Fibroblast of lung (primary cell): ENCODE results near the gene C3orf70.

Experiments
- EZH2 ChIP-seq: IDR thresholded peaks from 2 replicates; pipeline ENCODE4 v1.5.1; 2012; ENCODE audit warnings: low read length, control low read depth, mild to moderate bottlenecking; ENCODE audit errors: missing control alignments
- TF ChIP-seq, protein P1 (sequence below), 2 donors: IDR thresholded peaks in 1 of 2; conservative IDR thresholded peaks in 1 of 2; 1 replicate in 1 of 2; 2 replicates in 1 of 2; pipeline ENCODE4 v1.5.1; 2011 to 2012; ENCODE audit warnings: low read length in 2 of 2, control low read depth in 1 of 2, inconsistent platforms in 1 of 2, low read depth in 1 of 2, mild to moderate bottlenecking in 1 of 2

- no peak for TF ChIP-seq EZH2
- TF ChIP-seq, protein P1, sequence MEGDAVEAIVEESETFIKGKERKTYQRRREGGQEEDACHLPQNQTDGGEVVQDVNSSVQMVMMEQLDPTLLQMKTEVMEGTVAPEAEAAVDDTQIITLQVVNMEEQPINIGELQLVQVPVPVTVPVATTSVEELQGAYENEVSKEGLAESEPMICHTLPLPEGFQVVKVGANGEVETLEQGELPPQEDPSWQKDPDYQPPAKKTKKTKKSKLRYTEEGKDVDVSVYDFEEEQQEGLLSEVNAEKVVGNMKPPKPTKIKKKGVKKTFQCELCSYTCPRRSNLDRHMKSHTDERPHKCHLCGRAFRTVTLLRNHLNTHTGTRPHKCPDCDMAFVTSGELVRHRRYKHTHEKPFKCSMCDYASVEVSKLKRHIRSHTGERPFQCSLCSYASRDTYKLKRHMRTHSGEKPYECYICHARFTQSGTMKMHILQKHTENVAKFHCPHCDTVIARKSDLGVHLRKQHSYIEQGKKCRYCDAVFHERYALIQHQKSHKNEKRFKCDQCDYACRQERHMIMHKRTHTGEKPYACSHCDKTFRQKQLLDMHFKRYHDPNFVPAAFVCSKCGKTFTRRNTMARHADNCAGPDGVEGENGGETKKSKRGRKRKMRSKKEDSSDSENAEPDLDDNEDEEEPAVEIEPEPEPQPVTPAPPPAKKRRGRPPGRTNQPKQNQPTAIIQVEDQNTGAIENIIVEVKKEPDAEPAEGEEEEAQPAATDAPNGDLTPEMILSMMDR (conservative IDR thresholded peaks at IDR 0.05 in 1 of 2, IDR thresholded peaks at IDR 0.05 in 1 of 2; ENCODE audit: low read depth in 1 of 2, low read length in 2 of 2) = no peak
These were observed 70.0 kb downstream of the C3orf70 start for GRCh38 chr3:185082829-185083228.
